A673 (cell line): ENCODE data around the gene PSME4.
"Not testable (repeated sequence)": the region's sequence is repeated elsewhere in the genome, so short reads cannot be mapped to it uniquely, and the experiment has no call there.

Experiments
- EZH2 ChIP-seq: fragments of 200-600 bp; sonication (generic); IDR thresholded peaks from 2 replicates; pipeline ENCODE4 v1.6.1; 2017; ENCODE audit warnings: borderline replicate concordance, low read depth, mild to moderate bottlenecking, mixed read lengths, antibody characterized with exemption, low read length; ENCODE audit not compliant: poor library complexity, severe bottlenecking
- TF ChIP-seq, protein P1 (sequence below): fragments of 300-800, 200-600 bp; sonication (generic); conservative IDR thresholded peaks from 2 replicates; pipeline ENCODE4 v1.5.1; 2017; ENCODE audit warnings: low read depth, mild to moderate bottlenecking, antibody characterized with exemption, low read length, moderate library complexity, mixed read lengths

DNA sequence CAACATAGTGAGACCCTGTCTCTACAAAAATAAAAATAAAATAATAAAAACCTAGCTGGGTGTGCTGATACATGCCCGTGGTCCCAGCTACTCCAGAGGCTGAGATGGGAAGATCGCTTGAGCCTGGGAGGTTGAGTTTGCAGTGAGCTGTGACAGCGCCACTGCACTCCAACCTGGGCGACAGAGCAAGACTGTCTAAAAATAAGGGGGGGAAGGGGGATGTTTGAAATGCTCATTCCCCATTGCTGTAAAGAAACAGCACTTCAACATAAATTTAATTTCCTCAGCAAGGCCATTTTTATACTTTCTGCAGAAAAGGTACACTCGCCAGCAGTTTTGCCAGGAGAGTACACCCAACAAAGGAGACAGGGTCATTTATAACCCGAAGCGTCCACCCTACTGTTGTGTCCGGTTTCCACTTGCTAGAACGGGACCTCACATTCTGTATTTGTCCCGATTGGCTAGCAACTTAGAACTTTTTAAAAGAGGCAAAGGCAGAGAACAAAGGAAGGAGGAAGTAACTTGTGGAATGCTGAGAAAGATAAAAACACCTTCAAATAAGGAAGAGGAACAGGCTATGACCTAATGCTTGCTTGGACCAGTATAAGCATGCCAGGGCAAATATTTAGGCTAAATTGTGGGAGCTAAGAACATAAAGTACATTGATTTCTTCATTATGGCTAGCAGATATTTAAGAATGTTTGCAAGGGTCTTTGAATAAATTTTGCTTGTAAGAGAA, 9.1 kb downstream of the PSME4 start:
- TF ChIP-seq, protein P1, sequence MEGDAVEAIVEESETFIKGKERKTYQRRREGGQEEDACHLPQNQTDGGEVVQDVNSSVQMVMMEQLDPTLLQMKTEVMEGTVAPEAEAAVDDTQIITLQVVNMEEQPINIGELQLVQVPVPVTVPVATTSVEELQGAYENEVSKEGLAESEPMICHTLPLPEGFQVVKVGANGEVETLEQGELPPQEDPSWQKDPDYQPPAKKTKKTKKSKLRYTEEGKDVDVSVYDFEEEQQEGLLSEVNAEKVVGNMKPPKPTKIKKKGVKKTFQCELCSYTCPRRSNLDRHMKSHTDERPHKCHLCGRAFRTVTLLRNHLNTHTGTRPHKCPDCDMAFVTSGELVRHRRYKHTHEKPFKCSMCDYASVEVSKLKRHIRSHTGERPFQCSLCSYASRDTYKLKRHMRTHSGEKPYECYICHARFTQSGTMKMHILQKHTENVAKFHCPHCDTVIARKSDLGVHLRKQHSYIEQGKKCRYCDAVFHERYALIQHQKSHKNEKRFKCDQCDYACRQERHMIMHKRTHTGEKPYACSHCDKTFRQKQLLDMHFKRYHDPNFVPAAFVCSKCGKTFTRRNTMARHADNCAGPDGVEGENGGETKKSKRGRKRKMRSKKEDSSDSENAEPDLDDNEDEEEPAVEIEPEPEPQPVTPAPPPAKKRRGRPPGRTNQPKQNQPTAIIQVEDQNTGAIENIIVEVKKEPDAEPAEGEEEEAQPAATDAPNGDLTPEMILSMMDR: not testable (repeated sequence)
- not testable (repeated sequence) for TF ChIP-seq EZH2
